Skeletal muscle satellite cell (primary cell): ENCODE measurements around the gene ADIPOR2. TPM values are rescaled to one million over a fixed set of nuclear protein-coding genes. Genes with fewer than 3 reads are reported as not detected.

Experiments used
- H3K27me3 ChIP-seq: 2 replicates; pipeline ENCODE4 v1.7.0; 2013; ENCODE audit warnings: low read length; ENCODE audit not compliant: control insufficient read depth, insufficient read depth
- H3K36me3 ChIP-seq: 2 replicates; pipeline ENCODE4 v1.7.0; 2013; ENCODE audit warnings: mild to moderate bottlenecking, control low read depth, low read length; ENCODE audit not compliant: insufficient read depth
- H3K4me1 ChIP-seq: 2 replicates; pipeline ENCODE4 v1.7.0; 2013; ENCODE audit warnings: low read length; ENCODE audit not compliant: control insufficient read depth, insufficient read depth
- H3K4me2 ChIP-seq: 2 replicates; pipeline ENCODE4 v1.7.0; 2013; ENCODE audit warnings: mild to moderate bottlenecking, low read length
- H3K4me3 ChIP-seq: 2 replicates; pipeline ENCODE4 v1.7.0; 2013; ENCODE audit warnings: low read length
- H3K9ac ChIP-seq: 2 replicates; pipeline ENCODE4 v1.7.0; 2013; ENCODE audit warnings: mild to moderate bottlenecking, low read depth, low read length, moderate library complexity
- H3K9me3 ChIP-seq: replicated peaks from 2 replicates; pipeline ENCODE4 v1.7.0; 2013; ENCODE audit warnings: mild to moderate bottlenecking, control low read depth, low read length
- small RNA-seq: library from RNA; depleted of rRNA; stranded (forward); fragments of <200 nt; gene quantifications from one replicate; pipeline ENCODE3, GENCODE V24; 2012

The ADIPOR2 gene

GRCh38 chr12:1835211-1836131 lies 144.6 kb downstream of the ADIPOR2 start:
- H3K9ac ChIP-seq, result no peak overlapping the region
- H3K36me3 ChIP-seq, result no peaks in the 10 kb centered on the region
- peaks cover 51% of the 10 kb centered on the region for H3K27me3 ChIP-seq
- no peak overlapping the region for H3K4me3 ChIP-seq
- H3K4me2 ChIP-seq, result no peak overlapping the region
- H3K4me1 ChIP-seq, result peaks cover 11% of the 10 kb centered on the region
- H3K9me3 ChIP-seq, result no peaks in the 10 kb centered on the region

- Histone ChIP-seq H3K27me3 (peaks cover 46% of the 10 kb centered on the region), H3K9ac (no peak overlapping the region), H3K4me1 (peaks cover 11% of the 10 kb centered on the region), H3K4me2 (no peak overlapping the region), H3K9me3 (no peaks in the 10 kb centered on the region), H3K36me3 (no peaks in the 10 kb centered on the region), H3K4me3 (no peak overlapping the region)
These were observed 145.5 kb downstream of the ADIPOR2 start for GRCh38 chr12:1836241-1836803.

- Histone ChIP-seq H3K4me2 (no peak overlapping the region), H3K4me1 (peaks cover 11% of the 10 kb centered on the region), H3K9me3 (no peaks in the 10 kb centered on the region), H3K9ac (no peak overlapping the region), H3K4me3 (no peak overlapping the region), H3K27me3 (peaks cover 46% of the 10 kb centered on the region), H3K36me3 (no peaks in the 10 kb centered on the region)
These were observed 146.1 kb downstream of the ADIPOR2 start for GRCh38 chr12:1836854-1837421.

- Histone ChIP-seq H3K4me3 (no peak overlapping the region), H3K4me2 (no peak overlapping the region), H3K4me1 (peaks cover 11% of the 10 kb centered on the region), H3K9me3 (no peaks in the 10 kb centered on the region), H3K9ac (no peak overlapping the region), H3K27me3 (peaks cover 42% of the 10 kb centered on the region), H3K36me3 (no peaks in the 10 kb centered on the region)
These were observed 146.8 kb downstream of the ADIPOR2 start for GRCh38 chr12:1837541-1838204.

Small RNAs within 50 kb of the gene (small RNA-seq; reads per million reads assigned to genes)
- not detected for gene MIR3649
